HG03280 (cell line): ENCODE measurements around the gene OR2H2.

ENCODE experiments used
- ATAC-seq: cut with Tn5 transposase; IDR thresholded peaks from one replicate; pipeline ENCODE4 v1.9.1; 2021; ENCODE audit warnings: mild to moderate bottlenecking, moderate library complexity; ENCODE audit not compliant: unreplicated experiment

The OR2H2 gene

DNA sequence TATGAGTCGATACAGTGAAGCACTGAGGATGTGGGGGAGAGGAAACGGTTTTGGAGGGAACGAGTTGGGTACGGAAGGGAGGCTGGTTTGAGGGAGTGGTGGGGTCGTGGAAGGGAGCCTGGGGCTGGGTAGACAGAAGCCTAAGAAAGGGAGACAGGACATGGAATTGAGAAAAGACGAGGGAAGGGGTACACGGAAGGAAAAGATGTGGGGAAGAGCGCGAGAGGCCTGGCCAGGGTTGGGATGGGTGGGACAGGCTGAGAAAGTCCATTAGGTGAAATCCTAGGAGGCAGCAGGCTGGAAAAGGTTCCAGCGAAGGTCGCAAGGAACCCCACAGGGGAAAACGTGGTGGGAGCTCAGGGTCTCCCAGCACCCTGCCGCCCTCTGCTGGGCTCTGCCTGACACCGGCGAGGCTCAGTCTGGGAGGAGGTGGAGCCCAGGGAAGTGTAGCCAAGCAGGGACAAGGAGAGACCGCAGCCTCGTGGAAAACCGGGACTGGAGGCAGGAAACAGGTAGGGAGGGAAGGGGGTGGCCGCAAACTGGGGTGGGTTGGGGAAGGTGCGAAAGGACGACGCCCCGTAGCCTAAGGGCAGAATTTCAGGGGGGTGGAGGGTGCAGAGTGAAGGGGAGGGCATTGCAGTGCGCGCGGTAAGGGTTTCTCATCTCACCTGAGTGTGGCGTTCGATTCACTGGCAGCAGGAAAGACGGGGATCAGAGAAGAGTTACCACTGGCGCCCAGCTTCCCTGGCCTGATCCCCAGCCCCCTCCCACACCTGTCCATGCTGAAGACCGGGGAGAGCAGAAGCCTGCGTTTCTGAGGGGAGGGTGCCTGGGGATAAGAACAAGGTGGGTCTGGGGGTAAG is 43.7 kb downstream of the OR2H2 start:
- no peak for ATAC-seq

DNA sequence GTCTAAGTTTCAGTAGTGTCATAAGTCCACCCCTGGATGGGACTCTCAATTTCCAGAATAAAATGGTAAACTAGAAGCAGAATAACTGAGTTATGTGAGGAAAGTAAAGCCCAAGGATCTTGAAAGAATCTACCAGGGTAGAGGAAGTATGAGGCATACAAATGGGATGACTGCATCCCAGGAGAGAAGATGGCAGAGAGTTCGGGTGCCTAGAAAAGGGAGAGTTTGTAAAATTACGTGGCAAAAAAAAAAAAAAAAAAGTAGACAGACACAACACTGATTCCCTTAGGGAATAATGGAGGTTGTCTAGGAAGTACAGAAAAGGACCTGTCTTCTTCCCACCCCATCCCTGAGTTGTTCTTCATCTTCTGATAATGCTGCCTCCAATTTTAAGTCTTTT is 44.6 kb downstream of the OR2H2 start:
- ATAC-seq: no peak

DNA sequence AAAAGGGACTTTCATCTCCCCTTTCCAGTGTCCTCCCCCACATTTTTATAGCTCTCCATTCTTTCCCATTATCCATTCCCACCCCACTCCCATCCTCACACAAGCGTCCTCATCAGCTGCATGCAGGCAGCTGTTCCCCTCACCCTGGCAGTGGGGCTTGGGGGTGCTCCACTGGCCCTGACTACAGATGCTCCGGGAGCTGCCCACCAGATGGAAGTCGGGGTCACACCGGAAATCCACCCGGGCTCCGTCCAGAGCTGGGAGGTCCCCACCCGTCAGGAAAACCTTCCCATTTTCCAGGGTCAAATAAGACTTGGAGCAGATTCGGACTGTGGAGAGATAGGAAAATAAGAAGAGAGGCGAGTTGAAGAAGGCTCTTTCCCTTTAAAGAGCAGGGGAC is 45.4 kb downstream of the OR2H2 start:
- no peak for ATAC-seq

DNA sequence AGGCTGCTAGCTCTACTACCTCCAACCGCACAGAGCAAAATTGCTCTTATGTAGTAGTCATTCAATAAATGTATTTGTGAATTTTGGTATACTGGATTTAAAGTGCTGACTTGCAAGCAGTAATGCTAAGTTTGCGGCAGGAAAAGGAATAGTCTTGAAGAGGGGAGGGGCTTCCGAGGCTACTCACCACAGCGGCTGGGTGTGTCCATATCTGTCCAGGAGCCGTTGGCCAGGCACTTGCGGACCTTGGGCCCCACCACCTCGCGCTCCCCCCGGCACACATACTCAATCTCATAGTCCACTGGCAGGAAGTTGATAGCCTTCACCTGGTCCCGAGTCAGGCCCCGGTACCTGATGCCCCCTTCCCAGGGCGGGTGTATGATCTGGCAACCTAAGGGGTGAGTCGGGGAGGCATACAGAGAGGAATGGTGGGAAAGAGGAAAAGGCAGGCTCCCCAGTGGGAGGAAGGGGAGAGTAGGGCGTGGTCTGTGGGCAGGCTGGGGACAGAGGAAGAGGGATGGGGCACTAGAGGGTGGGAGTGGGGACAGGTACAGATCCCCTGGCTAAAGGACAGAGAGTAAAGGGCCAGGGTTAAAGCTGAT is 46.4 kb downstream of the OR2H2 start:
- ATAC-seq: no peak

DNA sequence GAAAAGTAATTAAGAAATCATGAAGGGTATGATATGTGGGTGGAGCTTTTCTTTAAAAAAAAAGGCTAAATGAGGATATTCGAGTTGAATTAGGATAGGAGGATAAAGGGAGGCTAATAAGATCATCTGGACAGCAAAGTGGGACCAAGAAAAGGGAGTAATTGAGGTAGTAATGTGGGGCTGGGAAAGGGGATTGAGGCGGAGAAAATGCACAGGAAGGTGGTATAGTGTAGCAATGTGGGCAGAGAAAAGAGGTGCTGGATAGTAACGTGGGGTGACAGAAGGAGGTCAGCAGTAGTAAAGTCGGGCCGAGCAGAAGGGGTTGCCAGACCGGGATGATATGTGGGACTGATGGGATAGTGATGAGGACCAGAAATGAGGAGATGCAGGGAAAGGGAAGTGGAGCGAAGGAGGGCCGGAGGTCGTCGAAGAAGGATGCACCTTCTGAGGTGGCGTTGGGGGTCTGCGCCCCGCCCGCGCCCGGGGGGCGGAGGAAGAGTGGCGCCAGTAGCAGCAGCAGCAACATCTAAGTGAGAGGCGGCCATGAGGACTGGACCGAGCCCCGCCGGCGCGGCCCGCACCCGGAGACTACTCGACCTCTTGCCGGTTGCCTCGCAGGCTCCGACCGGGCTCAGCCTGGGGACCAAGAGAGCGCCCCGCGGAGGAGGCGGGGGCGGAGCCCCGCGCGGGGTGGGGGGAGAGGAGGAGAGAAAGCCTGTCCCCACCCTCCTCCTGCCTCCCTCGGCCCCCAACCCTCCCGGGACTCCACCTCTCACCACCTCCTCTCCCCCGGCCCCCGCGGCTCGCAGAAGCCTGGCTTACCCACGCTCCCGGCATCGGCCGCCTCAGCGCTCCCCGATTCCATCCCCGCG is 47.2 kb downstream of the OR2H2 start:
- peak; percentile 27 for ATAC-seq

DNA sequence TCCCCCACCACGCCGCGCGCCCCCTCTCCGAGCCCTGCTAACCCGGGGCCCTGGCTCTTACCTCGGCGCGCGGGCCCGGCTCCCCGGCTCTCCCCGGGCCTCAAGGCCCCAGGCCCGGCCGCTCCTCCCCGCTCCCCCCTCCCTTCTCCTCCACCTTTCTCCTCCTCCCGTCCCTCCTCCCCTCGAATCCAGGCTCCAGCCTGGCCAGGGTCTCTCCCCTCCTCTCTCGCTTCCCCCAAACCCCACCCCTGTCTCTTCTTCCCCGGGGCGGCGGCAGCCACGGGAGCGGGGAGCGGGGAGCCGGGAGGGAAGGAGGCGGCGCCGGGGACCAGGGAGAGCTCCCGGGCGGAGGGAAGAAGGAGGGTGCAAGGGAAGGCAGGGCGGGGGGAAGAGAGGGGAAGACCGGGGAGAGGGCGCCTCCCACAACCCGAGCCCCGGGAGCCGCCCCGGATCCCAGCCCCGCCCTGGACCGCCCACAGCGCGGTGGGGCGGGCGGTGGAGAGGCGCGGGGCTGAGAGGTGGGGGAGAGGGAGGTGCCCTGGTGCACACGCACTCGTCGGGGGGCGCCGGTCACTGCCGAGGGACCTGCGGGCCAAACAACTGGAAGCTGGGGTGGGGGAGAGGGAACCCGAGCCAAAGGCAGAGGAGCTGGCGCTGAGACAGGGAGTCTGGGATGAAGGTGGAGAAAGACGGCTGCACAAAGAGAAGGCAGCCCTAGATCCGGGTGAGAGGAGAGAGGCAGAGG is 48.0 kb downstream of the OR2H2 start, which contains the start of gene GABBR1:
Gene GABBR1, minus strand, starts transcription at position 395 of the 745 bp plus-strand sequence. CDS start 798 bp downstream, outside the sequence.
- ATAC-seq: peak; percentile 58

DNA sequence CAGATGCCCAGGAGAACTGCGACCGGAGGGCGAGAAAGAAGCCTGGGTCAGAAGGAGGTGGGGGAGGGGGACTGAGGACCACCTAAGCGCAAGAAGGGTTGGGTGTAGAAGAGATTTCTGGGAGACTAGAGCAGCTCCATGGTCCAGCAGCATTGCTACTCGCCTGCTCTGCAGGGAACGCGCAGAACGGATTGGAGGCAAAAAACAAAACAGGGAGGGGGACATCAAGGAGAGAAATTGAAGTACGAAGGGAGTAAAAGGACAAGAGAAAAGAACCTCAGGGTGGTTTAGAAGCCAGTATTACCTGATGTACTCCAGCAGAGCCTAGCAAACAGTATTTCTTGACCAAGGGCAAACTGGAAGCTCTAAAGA is 48.6 kb downstream of the OR2H2 start:
- ATAC-seq: no peak

DNA sequence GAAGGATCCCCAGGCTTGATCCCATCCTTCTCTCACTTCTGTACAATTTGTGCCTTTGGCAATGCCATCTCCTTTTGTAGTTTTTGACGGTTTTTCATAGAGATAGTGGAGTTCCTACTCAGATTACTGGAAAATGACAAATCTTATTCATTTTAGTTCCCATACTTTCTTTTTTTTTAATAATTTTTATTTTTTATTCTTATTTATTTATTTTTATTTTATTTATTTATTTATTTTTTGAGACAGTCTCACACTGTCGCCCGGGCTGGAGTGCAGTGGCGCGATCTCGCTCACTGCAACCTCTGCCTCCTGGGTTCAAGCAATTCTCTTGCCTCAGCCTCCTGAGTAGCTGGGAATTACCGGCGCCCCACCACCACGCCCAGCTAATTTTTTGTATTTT is 52.3 kb downstream of the OR2H2 start:
- no peak for ATAC-seq
